Loucy (cell line): ENCODE data around the gene SLC4A5.

ENCODE experiments used
- H2AFZ ChIP-seq: fragments of 200-600 bp; sonication (generic); 2 replicates; pipeline ENCODE4 v1.6.0; 2016; ENCODE audit warnings: antibody characterized with exemption, mild to moderate bottlenecking, low read length, moderate library complexity
- H3F3A ChIP-seq: fragments of 200-600 bp; 2 replicates; pipeline ENCODE4 v1.6.0; 2016; ENCODE audit warnings: antibody characterized with exemption, low read depth, mild to moderate bottlenecking
- H3K27me3 ChIP-seq: fragments of 200-600 bp; sonication (generic); 2 replicates; pipeline ENCODE4 v1.6.1; 2014; ENCODE audit warnings: low read length, mild to moderate bottlenecking; ENCODE audit not compliant: insufficient read depth, poor library complexity, severe bottlenecking
- H3K36me3 ChIP-seq: fragments of 200-600 bp; sonication (generic); 2 replicates; pipeline ENCODE4 v1.6.1; 2016; ENCODE audit warnings: low read length; ENCODE audit not compliant: insufficient read depth
- H3K4me1 ChIP-seq: fragments of 200-600 bp; sonication (generic); 2 replicates; pipeline ENCODE4 v1.5.1; 2014; ENCODE audit warnings: low read length, mild to moderate bottlenecking; ENCODE audit not compliant: insufficient read depth, poor library complexity, severe bottlenecking
- H3K4me2 ChIP-seq: fragments of 200-600 bp; sonication (generic); 2 replicates; pipeline ENCODE4 v1.6.0; 2014; ENCODE audit warnings: antibody characterized with exemption, low read length, low read depth, mild to moderate bottlenecking; ENCODE audit not compliant: poor library complexity, severe bottlenecking
- H3K4me3 ChIP-seq: fragments of 200-600 bp; sonication (generic); 2 replicates; pipeline ENCODE4 v1.5.1; 2014; ENCODE audit warnings: low read length, mild to moderate bottlenecking, mixed read lengths; ENCODE audit not compliant: poor library complexity, severe bottlenecking
- H3K79me2 ChIP-seq: fragments of 200-600 bp; sonication (generic); 2 replicates; pipeline ENCODE4 v1.6.1; 2014; ENCODE audit warnings: low read length; ENCODE audit not compliant: insufficient read depth
- H3K9ac ChIP-seq: fragments of 200-600 bp; sonication (generic); 2 replicates; pipeline ENCODE4 v1.6.0; 2014; ENCODE audit warnings: mild to moderate bottlenecking, low read depth, low read length, moderate library complexity; ENCODE audit not compliant: poor library complexity, severe bottlenecking
- H3K9me2 ChIP-seq: fragments of 200-600 bp; sonication (generic); replicated peaks from 2 replicates; pipeline ENCODE4 v1.6.1; 2016; ENCODE audit warnings: low read depth, low read length, mixed read lengths
- H3K9me3 ChIP-seq: fragments of 200-600 bp; sonication (generic); 2 replicates; pipeline ENCODE4 v1.6.1; 2014; ENCODE audit warnings: mild to moderate bottlenecking, antibody characterized with exemption, low read length, low read depth; ENCODE audit not compliant: insufficient read depth
- H4K20me1 ChIP-seq: fragments of 200-600 bp; sonication (generic); 2 replicates; pipeline ENCODE4 v1.6.0; 2014; ENCODE audit warnings: antibody characterized with exemption, low read length, mild to moderate bottlenecking; ENCODE audit not compliant: insufficient read depth, poor library complexity, severe bottlenecking
- EZH2phosphoT487 ChIP-seq: fragments of 200-600 bp; IDR thresholded peaks from 2 replicates; pipeline ENCODE4 v1.6.1; 2018; ENCODE audit warnings: antibody characterized with exemption, mild to moderate bottlenecking, moderate library complexity, borderline replicate concordance
- TF ChIP-seq, protein P1 (sequence below): fragments of 200-600 bp; sonication (generic); conservative IDR thresholded peaks from 2 replicates; pipeline ENCODE4 v1.5.1; 2014; ENCODE audit warnings: mild to moderate bottlenecking, antibody characterized with exemption, low read length

SLC4A5 gene

DNA sequence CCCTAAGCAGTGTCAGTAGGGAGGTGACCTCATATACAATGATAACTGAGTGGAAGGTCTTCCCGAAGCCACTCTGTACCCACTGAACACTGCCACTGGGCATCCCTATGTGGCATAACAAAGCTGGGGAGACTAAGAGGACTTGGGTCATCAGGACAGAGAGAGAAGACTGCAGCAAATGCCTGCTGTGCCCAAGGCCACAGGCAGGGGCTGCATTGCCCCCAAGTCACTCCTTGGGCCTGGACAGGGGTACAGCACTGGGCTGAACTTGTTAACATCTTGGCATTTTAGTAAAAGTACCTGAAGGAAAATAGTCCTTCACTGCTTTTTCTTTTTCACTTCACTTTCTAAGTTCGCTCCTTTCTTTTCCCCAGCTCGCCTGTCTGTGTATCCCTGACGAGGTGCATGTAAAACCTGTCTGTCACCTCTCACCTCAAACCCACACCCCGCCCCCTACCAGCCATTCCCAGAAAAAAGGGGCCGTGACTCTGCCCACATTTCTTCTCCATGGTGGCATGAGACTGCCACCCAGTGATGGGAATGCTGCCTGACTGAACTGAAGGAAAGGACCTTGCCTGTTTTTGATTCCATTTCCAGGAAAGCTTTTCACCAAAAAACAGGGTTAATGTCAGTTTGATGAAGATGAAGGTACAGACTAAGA is 81.9 kb downstream of the SLC4A5 start:
- H3K4me2 ChIP-seq = no peak overlapping the region
- H4K20me1 ChIP-seq = no peaks in the 10 kb centered on the region
- H3K9me3 ChIP-seq = no peaks in the 10 kb centered on the region
- TF ChIP-seq, protein P1, sequence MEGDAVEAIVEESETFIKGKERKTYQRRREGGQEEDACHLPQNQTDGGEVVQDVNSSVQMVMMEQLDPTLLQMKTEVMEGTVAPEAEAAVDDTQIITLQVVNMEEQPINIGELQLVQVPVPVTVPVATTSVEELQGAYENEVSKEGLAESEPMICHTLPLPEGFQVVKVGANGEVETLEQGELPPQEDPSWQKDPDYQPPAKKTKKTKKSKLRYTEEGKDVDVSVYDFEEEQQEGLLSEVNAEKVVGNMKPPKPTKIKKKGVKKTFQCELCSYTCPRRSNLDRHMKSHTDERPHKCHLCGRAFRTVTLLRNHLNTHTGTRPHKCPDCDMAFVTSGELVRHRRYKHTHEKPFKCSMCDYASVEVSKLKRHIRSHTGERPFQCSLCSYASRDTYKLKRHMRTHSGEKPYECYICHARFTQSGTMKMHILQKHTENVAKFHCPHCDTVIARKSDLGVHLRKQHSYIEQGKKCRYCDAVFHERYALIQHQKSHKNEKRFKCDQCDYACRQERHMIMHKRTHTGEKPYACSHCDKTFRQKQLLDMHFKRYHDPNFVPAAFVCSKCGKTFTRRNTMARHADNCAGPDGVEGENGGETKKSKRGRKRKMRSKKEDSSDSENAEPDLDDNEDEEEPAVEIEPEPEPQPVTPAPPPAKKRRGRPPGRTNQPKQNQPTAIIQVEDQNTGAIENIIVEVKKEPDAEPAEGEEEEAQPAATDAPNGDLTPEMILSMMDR = 0 out of 2 replicates have a peak, but pooled peaks have one; percentile 10
- TF ChIP-seq EZH2phosphoT487 = no peak
- H3K4me3 ChIP-seq = no peak overlapping the region
- no peak overlapping the region for H2AFZ ChIP-seq
- no peaks in the 10 kb centered on the region for H3K79me2 ChIP-seq
- H3K4me1 ChIP-seq = no peaks in the 10 kb centered on the region
- H3F3A ChIP-seq = no peaks in the 10 kb centered on the region
- no peak overlapping the region for H3K9ac ChIP-seq
- no peaks in the 10 kb centered on the region for H3K27me3 ChIP-seq
- H3K9me2 ChIP-seq = no peaks in the 10 kb centered on the region
- H3K36me3 ChIP-seq = no peaks in the 10 kb centered on the region

- Histone ChIP-seq H3K9me2 (no peaks in the 10 kb centered on the region), H3K79me2 (no peaks in the 10 kb centered on the region), H3K9ac (no peak overlapping the region), H4K20me1 (no peaks in the 10 kb centered on the region), H3K9me3 (no peaks in the 10 kb centered on the region), H2AFZ (no peak overlapping the region), H3K4me3 (no peak overlapping the region), H3F3A (no peaks in the 10 kb centered on the region), H3K27me3 (no peaks in the 10 kb centered on the region), H3K4me2 (no peak overlapping the region), H3K4me1 (no peaks in the 10 kb centered on the region), H3K36me3 (no peaks in the 10 kb centered on the region)
- TF ChIP-seq EZH2phosphoT487 = no peak
- TF ChIP-seq, protein P1 = no peak
These were observed 82.7 kb downstream of the SLC4A5 start for GRCh38 chr2:74260495-74260894.

DNA sequence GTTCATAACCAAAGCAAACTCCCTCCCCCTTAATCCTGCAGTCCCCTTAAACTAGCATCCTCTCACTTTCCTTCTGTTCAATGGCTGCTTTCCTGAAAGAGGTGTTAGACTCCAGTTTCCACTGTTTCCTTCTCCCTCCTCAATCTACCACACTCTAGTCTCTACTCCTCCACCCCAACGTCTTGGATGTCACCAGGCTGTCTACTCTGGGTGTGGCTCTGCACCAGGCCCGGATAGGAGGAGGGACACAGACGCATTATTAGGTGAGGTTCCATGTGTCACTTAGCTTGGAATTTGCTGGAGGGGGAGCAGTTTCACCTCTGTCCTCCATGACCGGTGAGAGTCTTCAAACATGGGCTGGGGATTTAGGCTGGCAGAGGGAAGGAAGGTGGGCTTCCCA is 83.5 kb downstream of the SLC4A5 start:
- TF ChIP-seq, protein P1 = no peak
- TF ChIP-seq EZH2phosphoT487 = no peak
- no peak overlapping the region for H2AFZ ChIP-seq
- no peaks in the 10 kb centered on the region for H3K9me2 ChIP-seq
- no peak overlapping the region for H3K9ac ChIP-seq
- H3K27me3 ChIP-seq = no peaks in the 10 kb centered on the region
- H3K79me2 ChIP-seq = no peaks in the 10 kb centered on the region
- H3K4me2 ChIP-seq = no peak overlapping the region
- no peaks in the 10 kb centered on the region for H3K9me3 ChIP-seq
- no peaks in the 10 kb centered on the region for H3K36me3 ChIP-seq
- H3F3A ChIP-seq = no peaks in the 10 kb centered on the region
- H4K20me1 ChIP-seq = no peaks in the 10 kb centered on the region
- H3K4me3 ChIP-seq = no peak overlapping the region
- H3K4me1 ChIP-seq = no peaks in the 10 kb centered on the region
